ENCODE measurements around the gene ARHGAP24. TPM values are rescaled to one million over a fixed set of nuclear protein-coding genes. Genes with fewer than 3 reads are reported as not detected.

The ARHGAP24 gene
- total RNA-seq, 1 experiment from 2014 or later, result 1.3 TPM

DNA sequence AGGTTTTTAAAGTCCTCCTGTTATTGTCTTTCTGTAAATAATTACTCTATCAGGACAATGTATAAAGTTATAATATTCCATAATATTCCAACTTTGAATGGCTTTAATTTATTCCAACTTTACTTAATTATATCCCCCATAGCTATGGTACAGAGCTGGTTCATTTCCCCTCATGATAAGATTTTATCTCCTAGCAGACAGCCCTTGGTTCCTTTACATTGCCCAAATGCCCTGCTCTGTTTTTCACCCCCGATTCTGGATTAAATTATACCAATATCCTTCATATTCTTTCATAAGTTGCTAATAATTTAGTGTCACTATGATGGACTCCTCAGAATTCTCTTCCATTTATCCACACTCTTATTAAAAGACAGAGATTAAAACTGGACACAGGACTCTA, 544.4 kb downstream of the ARHGAP24 start:
- Histone ChIP-seq H2AFZ (ENCODE audit: low read depth, low read length, poor library complexity, severe bottlenecking) (no peak overlapping the region), H3K27me3 (ENCODE audit: insufficient read depth, low read length) (no peaks in the 10 kb centered on the region), H3K79me2 (ENCODE audit: insufficient read depth, low read length) (no peaks in the 10 kb centered on the region), H3K9me3 (ENCODE audit: control insufficient read depth in 1 of 2, insufficient read depth in 1 of 2, low read depth in 1 of 2, low read length in 2 of 2) (no peaks in the 10 kb centered on the region), H3K9ac (ENCODE audit: low read length) (no peak overlapping the region), H3K4me1 (ENCODE audit: control insufficient read depth in 1 of 2, insufficient read depth in 2 of 2, low read length in 2 of 2) (no peaks in the 10 kb centered on the region), H3K27ac (ENCODE audit: low read depth, low read length) (no peak overlapping the region), H4K20me1 (ENCODE audit: insufficient read depth) (no peaks in the 10 kb centered on the region), H3K4me2 (ENCODE audit: low read length) (no peak overlapping the region), H3K4me3 (replicated peaks in 1 of 2; ENCODE audit: low read depth in 1 of 2, low read length in 2 of 2) (no peak overlapping the region), H3K36me3 (ENCODE audit: control insufficient read depth in 1 of 2, insufficient read depth in 2 of 2, low read length in 2 of 2) (no peaks in the 10 kb centered on the region), H3K9me2 (ENCODE audit: insufficient read depth) (no peaks in the 10 kb centered on the region)
- intact Hi-C loops (cut with micrococcal nuclease), result no loop called here
- ChIA-PET POLR2A (no interaction called here), CTCF (no interaction called here), RAD21 (ENCODE audit: low non-redundant PET in 1 of 2, low total read pairs in 2 of 2, uncharacterized antibody in 2 of 2, unreplicated experiment in 2 of 2) (no interaction called here)
- BruUV-seq (replicated peaks), result no TSS peak
- DNase-seq (ENCODE audit: low read depth, low spot score), result no peak
- ATAC-seq, result no peak
- TF ChIP-seq CEBPB (IDR thresholded peaks at IDR 0.05; ENCODE audit: low read depth) (no peak), ZFX (IDR thresholded peaks at IDR 0.05) (no peak), CBX3 (IDR thresholded peaks at IDR 0.05; ENCODE audit: low read depth) (no peak), SRF (IDR thresholded peaks at IDR 0.05; ENCODE audit: low read depth) (no peak), EZH2phosphoT487 (IDR thresholded peaks at IDR 0.05; ENCODE audit: borderline replicate concordance) (no peak), ZNF274 (IDR thresholded peaks at IDR 0.05; ENCODE audit: low read depth, low read length) (no peak), POLR2A (IDR thresholded peaks at IDR 0.05; ENCODE audit: borderline replicate concordance, extremely low read depth, insufficient read depth, insufficient read length) (no peak), YY1 (IDR thresholded peaks at IDR 0.05; ENCODE audit: extremely low read depth, insufficient replicate concordance, low read depth, low read length) (no peak), TCF7L2 (IDR thresholded peaks at IDR 0.05; ENCODE audit: borderline replicate concordance, extremely low read depth, insufficient read depth, insufficient read length) (no peak), EZH2 (IDR thresholded peaks at IDR 0.05) (no peak), POLR2AphosphoS5 (IDR thresholded peaks at IDR 0.05; ENCODE audit: low read depth, low read length) (no peak), SP1 (IDR thresholded peaks at IDR 0.05; ENCODE audit: low read depth) (no peak), FOSL1 (IDR thresholded peaks at IDR 0.05; ENCODE audit: low read depth) (no peak), JUND (IDR thresholded peaks at IDR 0.05) (no peak)
- TF ChIP-seq, protein P1, sequence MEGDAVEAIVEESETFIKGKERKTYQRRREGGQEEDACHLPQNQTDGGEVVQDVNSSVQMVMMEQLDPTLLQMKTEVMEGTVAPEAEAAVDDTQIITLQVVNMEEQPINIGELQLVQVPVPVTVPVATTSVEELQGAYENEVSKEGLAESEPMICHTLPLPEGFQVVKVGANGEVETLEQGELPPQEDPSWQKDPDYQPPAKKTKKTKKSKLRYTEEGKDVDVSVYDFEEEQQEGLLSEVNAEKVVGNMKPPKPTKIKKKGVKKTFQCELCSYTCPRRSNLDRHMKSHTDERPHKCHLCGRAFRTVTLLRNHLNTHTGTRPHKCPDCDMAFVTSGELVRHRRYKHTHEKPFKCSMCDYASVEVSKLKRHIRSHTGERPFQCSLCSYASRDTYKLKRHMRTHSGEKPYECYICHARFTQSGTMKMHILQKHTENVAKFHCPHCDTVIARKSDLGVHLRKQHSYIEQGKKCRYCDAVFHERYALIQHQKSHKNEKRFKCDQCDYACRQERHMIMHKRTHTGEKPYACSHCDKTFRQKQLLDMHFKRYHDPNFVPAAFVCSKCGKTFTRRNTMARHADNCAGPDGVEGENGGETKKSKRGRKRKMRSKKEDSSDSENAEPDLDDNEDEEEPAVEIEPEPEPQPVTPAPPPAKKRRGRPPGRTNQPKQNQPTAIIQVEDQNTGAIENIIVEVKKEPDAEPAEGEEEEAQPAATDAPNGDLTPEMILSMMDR (IDR thresholded peaks at IDR 0.05 in 2 of 3, conservative IDR thresholded peaks at IDR 0.05 in 1 of 3; ENCODE audit: borderline replicate concordance in 1 of 3, insufficient read depth in 1 of 3, low read depth in 2 of 3, low read length in 2 of 3), result no peak
- TF ChIP-seq, protein P2, sequence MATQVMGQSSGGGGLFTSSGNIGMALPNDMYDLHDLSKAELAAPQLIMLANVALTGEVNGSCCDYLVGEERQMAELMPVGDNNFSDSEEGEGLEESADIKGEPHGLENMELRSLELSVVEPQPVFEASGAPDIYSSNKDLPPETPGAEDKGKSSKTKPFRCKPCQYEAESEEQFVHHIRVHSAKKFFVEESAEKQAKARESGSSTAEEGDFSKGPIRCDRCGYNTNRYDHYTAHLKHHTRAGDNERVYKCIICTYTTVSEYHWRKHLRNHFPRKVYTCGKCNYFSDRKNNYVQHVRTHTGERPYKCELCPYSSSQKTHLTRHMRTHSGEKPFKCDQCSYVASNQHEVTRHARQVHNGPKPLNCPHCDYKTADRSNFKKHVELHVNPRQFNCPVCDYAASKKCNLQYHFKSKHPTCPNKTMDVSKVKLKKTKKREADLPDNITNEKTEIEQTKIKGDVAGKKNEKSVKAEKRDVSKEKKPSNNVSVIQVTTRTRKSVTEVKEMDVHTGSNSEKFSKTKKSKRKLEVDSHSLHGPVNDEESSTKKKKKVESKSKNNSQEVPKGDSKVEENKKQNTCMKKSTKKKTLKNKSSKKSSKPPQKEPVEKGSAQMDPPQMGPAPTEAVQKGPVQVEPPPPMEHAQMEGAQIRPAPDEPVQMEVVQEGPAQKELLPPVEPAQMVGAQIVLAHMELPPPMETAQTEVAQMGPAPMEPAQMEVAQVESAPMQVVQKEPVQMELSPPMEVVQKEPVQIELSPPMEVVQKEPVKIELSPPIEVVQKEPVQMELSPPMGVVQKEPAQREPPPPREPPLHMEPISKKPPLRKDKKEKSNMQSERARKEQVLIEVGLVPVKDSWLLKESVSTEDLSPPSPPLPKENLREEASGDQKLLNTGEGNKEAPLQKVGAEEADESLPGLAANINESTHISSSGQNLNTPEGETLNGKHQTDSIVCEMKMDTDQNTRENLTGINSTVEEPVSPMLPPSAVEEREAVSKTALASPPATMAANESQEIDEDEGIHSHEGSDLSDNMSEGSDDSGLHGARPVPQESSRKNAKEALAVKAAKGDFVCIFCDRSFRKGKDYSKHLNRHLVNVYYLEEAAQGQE (IDR thresholded peaks at IDR 0.05; ENCODE audit: low read depth), result no peak
- TF ChIP-seq, protein P3, sequence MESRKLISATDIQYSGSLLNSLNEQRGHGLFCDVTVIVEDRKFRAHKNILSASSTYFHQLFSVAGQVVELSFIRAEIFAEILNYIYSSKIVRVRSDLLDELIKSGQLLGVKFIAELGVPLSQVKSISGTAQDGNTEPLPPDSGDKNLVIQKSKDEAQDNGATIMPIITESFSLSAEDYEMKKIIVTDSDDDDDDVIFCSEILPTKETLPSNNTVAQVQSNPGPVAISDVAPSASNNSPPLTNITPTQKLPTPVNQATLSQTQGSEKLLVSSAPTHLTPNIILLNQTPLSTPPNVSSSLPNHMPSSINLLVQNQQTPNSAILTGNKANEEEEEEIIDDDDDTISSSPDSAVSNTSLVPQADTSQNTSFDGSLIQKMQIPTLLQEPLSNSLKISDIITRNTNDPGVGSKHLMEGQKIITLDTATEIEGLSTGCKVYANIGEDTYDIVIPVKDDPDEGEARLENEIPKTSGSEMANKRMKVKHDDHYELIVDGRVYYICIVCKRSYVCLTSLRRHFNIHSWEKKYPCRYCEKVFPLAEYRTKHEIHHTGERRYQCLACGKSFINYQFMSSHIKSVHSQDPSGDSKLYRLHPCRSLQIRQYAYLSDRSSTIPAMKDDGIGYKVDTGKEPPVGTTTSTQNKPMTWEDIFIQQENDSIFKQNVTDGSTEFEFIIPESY (IDR thresholded peaks at IDR 0.05; ENCODE audit: extremely low read depth, insufficient replicate concordance, low read length), result no peak
- TF ChIP-seq, protein P4, sequence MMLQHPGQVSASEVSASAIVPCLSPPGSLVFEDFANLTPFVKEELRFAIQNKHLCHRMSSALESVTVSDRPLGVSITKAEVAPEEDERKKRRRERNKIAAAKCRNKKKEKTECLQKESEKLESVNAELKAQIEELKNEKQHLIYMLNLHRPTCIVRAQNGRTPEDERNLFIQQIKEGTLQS (IDR thresholded peaks at IDR 0.05), result no peak
- TF ChIP-seq, protein P5, sequence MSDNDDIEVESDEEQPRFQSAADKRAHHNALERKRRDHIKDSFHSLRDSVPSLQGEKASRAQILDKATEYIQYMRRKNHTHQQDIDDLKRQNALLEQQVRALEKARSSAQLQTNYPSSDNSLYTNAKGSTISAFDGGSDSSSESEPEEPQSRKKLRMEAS (IDR thresholded peaks at IDR 0.05), result no peak
